Measurements from ENCODE around the gene SH3BP5.

DNA sequence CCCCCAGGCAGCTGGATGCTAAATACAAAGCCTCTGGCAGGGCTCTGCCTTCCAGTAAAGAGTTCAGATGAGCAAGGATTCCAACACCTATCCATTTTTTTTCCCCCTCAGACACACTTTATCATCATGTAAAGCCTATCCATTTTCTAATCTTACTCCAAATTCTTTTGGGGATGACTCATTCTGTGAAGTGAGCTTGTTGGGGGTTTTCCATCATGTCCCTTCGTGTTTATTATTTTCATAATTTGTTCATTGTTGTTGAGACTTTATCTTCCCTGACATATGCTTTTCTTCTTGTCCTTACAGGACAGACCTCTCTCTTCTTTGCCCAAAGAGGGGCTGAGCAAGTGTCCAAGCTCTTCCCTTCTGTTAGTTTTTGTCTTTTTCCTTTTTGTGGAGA, 34.7 kb upstream of the SH3BP5 start:
- no peak for TF ChIP-seq GATA2 (IDR thresholded peaks at IDR 0.05; ENCODE audit: low read depth, low read length)
- no peak for TF ChIP-seq GATA3 (IDR thresholded peaks at IDR 0.05; ENCODE audit: low read depth, low read length)

Data from SH-SY5Y (cell line).